Measurements from ENCODE around the gene TBC1D2B.

The TBC1D2B gene

DNA sequence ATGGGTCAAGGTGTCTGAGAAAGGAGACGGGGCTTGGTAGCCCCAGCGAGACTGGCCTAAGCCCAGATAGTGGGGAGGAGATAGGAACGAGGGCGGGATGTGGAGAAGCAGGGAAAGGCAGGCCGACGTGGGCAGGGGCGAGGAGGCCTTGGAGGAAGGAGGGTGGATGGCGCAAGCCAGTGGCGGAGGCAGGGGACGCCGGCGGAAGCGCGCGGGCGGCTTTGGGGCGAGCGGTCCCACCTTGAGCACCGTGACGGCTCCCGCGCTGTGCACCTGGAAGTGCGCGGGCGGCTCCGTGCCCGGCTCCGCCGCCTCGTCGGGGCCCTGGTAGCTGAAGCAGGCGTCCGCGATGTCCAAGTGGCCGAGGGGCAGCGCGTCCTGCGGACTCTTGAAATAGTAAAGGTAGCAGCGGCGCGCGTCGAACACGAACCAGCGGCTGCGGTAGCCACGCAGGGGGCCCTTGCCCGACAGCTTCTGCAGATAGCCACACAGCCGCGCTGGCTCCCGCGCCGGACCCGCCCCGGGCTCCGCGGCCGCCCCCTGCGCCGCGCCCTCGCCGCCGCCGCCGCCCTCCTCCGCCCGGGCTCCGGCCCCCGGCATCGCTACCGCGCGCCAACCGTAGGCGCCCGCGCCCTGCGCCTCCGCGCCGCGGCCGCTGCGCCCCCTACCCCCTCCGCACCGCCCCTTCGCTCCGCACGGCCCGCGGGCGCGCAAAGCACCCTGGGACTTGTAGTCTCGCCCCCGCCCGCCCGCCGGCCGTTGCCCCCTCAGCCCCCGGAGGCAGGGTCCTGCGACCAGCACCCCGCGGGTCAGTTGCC is at the start of gene TBC1D2B:
Gene TBC1D2B (minus strand): TSS at position 659 of the 818 bp plus-strand sequence. CDS start 59 bp downstream, at position 600.
- Mint-ChIP-seq H3K27me3 (no peaks in the 10 kb centered on the region), H3K36me3 (peaks cover 0 to 4% of the 10 kb centered on the region in 2 donors), H3K9me3 (no peaks in the 10 kb centered on the region), H3K4me3 (peak within 1 kb of the TSS; percentile 91 to 97), H3K27ac (peak within 1 kb of the TSS; percentile 87), H3K4me1 (peaks cover 20 to 33% of the 10 kb centered on the region in 2 donors)
- ATAC-seq (replicated peaks) (peak; percentile 82 to 89), DNase-seq (peak; percentile 29)

DNA sequence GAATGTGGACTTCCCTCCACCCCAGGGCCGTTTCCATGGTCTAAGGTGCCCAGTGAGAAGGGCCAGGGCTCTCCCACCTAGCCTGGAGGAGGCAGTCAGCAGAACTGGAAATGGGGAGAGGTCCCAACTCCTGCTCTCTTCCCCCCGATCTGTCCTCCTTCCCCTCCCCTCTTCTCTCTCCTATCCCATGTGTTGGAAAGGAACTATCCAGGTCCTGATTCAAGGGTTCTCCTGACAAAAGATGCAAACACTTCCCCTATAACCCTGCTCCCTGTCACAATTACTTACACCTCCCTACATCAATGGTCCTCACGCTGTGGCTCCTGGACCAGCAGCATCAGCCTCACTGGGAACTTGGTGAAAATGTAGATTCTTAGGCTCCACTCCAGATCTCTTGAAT is 47.8 kb upstream of the TBC1D2B start:
- H3K9me3 Mint-ChIP-seq, result no peaks in the 10 kb centered on the region
- DNase-seq, result no peak
- H3K27me3 Mint-ChIP-seq, result no peaks in the 10 kb centered on the region
- ATAC-seq (replicated peaks), result no peak
- H3K4me3 Mint-ChIP-seq, result no peak overlapping the region
- no peak overlapping the region for H3K27ac Mint-ChIP-seq
- no peaks in the 10 kb centered on the region for H3K36me3 Mint-ChIP-seq
- H3K4me1 Mint-ChIP-seq, result peaks cover 4% of the 10 kb centered on the region in 2 donors

DNA sequence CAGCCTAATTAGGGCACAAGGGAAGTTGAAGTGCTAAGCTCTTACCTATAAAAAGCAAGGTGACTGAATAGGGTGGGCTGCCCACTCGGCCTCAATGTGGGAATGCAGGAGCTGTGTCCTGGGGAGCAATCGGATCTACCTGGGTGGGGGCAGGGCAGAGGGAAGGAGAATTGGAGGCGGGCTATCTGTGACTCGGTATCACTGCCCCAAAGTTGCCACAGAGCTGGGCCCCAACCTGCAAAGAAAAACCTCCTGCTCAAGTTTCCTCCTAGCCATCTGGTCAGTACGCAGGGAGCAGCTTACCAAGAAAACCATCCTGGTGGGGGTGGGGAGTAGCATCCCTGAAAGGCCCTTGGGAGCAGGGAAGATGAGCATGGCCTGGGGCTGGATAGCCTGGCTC is 43.0 kb upstream of the TBC1D2B start:
- ATAC-seq (replicated peaks), result no peak
- no peak for DNase-seq
- Mint-ChIP-seq H3K36me3 (no peaks in the 10 kb centered on the region), H3K27ac (no peak overlapping the region), H3K9me3 (no peaks in the 10 kb centered on the region), H3K4me3 (no peak overlapping the region), H3K4me1 (no peaks in the 10 kb centered on the region), H3K27me3 (no peaks in the 10 kb centered on the region)

DNA sequence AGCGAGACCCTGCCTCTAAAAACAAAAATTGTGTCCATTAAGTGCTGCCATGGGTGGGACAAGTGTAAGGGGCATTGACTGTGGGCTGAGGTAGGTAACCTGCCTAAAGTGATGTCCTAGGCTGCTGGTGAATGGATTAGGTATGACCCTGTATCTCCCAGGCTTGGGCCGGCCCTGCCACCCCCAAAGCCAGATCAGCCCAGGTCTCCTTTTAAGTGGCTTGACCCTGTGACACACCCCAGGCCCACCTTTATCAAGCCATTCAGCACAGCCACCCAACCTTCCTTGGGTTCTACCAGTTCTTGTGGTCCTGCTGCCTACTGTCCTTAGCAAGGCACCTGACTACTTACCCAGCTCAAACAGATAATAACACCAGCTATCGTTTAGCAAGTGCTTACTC is 35.0 kb upstream of the TBC1D2B start:
- Mint-ChIP-seq H3K27ac (no peak overlapping the region), H3K4me1 (peaks cover 4 to 17% of the 10 kb centered on the region in 2 donors), H3K36me3 (no peaks in the 10 kb centered on the region)

DNA sequence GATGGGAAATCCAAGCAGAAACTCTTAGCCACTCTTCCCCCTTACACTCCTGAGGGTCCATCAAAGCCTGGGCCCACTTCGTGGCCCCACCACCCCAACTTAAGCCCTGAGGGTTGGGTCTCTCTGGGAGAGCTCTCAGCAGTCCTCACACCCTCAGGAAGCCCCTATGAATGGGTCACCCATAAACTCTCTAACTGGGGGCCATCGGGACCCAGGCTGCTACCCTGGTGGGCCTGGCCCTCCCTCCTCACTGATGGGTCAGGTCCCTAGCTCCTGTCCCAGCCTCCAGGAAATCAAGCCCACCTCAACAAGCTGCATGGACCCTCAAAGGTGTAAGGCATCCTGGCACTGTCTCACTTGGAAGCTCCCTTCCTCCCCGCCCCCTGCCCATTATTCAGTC is 34.3 kb upstream of the TBC1D2B start:
- ATAC-seq (replicated peaks), result no peak
- Mint-ChIP-seq H3K27me3 (no peaks in the 10 kb centered on the region), H3K4me3 (no peak overlapping the region), H3K36me3 (no peaks in the 10 kb centered on the region), H3K27ac (no peak overlapping the region), H3K4me1 (peaks cover 4 to 17% of the 10 kb centered on the region in 2 donors), H3K9me3 (no peaks in the 10 kb centered on the region)
- DNase-seq, result no peak

More for the DNA sequence above, 35.0 kb upstream of the TBC1D2B start:
- Mint-ChIP-seq H3K9me3 (no peaks in the 10 kb centered on the region), H3K4me3 (no peak overlapping the region), H3K27me3 (no peaks in the 10 kb centered on the region)
- no peak for DNase-seq
- ATAC-seq (replicated peaks), result no peak

DNA sequence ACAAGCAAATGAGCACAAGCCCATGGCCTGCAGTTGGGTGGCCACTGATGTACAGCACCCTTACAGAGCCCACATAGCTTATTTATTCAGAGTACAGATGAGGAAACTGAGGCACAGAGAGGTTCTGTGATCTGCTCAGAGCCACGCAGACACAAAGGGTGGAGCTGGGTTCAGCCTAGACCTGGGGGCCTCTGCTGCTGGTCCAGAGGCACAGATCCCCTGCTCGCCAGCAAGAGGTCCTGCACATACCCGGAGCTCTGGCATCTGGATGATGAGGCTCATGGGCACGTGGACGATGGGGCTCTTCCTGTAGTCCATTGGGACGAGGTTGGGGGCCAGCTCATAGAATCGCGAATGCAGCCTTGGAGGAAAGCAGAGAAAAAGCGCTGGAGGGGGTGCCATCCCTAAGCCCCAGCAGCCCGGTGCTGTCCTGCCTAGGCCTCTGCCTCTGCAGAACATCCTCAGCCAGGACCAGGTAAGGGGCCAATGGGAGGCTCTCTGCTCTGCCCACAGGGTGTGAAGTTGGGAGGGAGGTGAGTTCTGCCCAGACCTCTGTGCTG is 33.5 kb upstream of the TBC1D2B start:
- Mint-ChIP-seq H3K27ac (no peak overlapping the region), H3K4me3 (no peak overlapping the region), H3K9me3 (no peaks in the 10 kb centered on the region), H3K27me3 (no peaks in the 10 kb centered on the region), H3K4me1 (peaks cover 5 to 17% of the 10 kb centered on the region in 2 donors), H3K36me3 (no peaks in the 10 kb centered on the region)
- DNase-seq, result no peak
- ATAC-seq (replicated peaks), result no peak

DNA sequence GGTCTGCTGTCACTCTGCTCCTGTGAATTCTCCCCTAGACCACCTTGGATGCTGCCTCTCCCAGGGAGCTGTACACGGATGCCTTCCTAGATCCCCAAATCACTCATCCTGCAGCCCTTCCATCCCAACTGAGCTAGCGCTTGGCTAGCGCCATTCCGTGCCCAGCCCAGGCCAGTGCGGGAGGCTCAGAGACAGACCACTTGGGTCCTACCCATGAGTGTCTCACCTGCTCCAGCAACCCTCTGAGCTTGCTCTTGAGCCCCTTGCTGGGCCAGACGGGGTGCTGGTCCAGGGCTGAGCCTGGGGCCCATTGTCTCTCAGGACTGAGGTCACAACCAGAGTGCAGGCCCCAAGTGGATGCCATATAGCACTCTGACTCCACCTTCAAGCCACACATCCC is 32.6 kb upstream of the TBC1D2B start:
- H3K36me3 Mint-ChIP-seq, result no peaks in the 10 kb centered on the region
- H3K27ac Mint-ChIP-seq, result no peak overlapping the region
- H3K9me3 Mint-ChIP-seq, result no peaks in the 10 kb centered on the region
- ATAC-seq (replicated peaks) (no peak), DNase-seq (no peak)
- no peak overlapping the region for H3K4me3 Mint-ChIP-seq
- H3K27me3 Mint-ChIP-seq, result no peaks in the 10 kb centered on the region
- peaks cover 7 to 17% of the 10 kb centered on the region in 2 donors for H3K4me1 Mint-ChIP-seq

DNA sequence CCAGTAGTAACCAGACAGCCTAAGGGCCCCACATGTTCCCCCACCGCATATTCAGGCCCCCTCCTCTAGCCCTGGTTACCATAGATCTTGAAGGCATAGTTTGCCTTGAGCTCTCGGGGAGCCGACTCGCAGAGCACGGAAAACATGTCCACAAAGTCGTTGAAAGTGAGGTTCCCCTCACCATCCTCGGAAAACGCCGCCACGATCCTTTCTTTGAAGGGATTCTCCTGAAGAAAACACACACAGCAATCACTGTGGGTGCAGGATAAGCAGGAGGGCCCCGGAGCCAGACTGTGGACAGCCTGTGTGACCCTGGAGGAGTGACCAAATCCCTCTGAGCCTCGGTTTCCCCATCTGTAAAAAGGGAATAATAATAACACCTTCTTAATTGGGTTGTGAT is 31.6 kb upstream of the TBC1D2B start:
- Mint-ChIP-seq H3K27ac (no peak overlapping the region), H3K27me3 (no peaks in the 10 kb centered on the region), H3K4me3 (no peak overlapping the region), H3K36me3 (no peaks in the 10 kb centered on the region), H3K9me3 (no peaks in the 10 kb centered on the region), H3K4me1 (peaks cover 7 to 17% of the 10 kb centered on the region in 2 donors)
- no peak for ATAC-seq (replicated peaks)
- DNase-seq, result no peak

DNA sequence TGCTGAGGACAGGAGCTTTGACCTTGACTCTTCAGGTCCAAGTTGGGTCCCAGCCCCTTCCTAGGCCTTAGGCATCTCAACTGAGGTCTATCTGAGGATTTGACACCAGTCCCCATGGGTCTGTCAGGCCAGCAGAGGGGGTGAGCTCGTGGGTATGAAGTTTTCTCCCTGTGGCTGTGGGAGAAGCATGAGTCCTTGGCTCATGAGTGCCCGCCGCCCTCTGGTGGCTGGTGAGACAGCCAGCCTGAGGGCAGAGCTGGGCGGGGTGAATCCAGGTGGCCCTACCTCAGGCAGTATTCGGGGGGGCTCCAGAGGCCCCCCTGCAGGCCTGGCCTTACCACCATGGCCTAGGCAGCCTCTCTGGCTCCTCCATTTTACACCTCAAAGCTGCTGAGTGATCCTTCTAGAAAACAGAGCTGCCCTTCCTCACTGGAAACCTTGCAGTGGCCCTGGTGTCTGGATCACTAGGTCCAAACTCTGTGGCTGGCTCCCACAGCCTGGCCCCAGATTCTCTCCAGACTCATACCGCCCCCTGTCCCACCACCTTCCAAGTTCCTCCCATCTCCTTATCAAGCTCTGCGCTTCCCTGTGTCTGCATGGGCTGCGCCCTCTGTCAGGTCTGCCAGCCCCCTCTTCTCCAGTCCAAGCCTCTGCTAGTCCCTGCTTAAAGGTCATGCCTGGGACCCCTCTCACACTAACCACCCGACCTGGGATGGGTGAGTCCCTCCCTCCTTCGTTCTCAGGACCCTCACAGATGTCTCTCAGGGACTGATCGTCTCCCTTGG is 31.0 kb upstream of the TBC1D2B start:
- DNase-seq (peak; percentile 69), ATAC-seq (replicated peaks) (peak; percentile 91)
- Mint-ChIP-seq H3K36me3 (no peaks in the 10 kb centered on the region), H3K4me3 (no peak overlapping the region), H3K27ac (no peak overlapping the region), H3K9me3 (no peaks in the 10 kb centered on the region), H3K4me1 (peaks cover 7 to 17% of the 10 kb centered on the region in 2 donors), H3K27me3 (no peaks in the 10 kb centered on the region)

DNA sequence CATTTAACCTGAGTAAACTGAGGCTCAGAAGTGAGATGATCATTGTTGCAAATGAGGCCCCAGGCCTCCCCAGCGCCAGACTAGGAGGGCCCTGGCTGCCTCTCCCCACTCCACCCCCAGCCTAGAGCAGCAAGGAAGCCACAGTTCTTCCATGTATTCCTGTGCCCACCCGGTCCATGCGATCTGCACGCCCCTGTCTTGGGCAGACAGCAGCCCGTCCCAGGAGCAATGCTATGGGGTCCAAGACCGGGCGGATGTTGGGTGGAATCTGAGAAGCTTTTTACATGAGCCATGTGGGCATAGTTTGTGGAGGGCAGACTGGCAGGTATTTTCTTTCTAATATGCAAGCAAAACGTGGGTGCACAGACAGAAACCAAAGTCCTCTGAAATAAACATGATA is 30.0 kb upstream of the TBC1D2B start:
- ATAC-seq (replicated peaks) (no peak), DNase-seq (no peak)
- H3K27ac Mint-ChIP-seq, result no peak overlapping the region
- no peak overlapping the region for H3K4me3 Mint-ChIP-seq
- no peaks in the 10 kb centered on the region for H3K27me3 Mint-ChIP-seq
- H3K9me3 Mint-ChIP-seq, result no peaks in the 10 kb centered on the region
- H3K4me1 Mint-ChIP-seq, result peaks cover 4 to 15% of the 10 kb centered on the region in 2 donors
- no peaks in the 10 kb centered on the region for H3K36me3 Mint-ChIP-seq

DNA sequence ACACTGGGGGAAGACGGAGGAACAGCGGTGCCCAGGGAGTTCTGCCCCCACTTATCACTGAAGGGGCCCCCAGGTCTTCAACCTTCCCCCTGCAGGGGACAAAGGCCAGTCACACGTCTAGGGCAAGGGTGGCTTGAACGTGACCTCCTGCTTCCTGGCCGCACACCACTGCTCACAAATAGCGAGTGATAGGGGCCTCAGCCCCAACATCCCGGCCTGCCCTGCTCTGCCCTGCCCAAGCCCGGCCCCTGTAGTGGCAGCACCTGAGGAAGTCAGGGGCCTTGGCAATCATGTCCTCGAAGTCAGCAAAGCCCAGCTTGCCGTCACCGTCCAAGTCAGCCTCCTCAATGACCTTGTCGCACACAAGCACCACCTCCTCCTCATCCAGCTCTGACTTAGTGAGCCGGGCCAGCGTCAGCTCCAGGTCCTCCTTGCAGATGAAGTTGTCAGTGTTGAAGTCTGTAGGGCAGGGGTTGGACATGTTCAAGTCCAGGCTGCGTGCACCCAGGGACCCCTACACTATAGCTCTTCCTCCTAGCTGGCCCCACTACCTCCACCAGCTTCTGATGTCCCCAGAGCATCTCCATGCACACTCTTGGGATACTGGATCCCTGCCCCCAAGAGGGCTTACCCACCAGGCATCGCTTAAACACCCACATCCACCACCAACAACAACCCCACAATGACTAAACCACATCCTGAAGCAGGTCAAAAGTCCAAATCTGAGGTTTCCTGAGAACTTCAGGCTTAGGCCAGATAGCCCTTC is 28.1 kb upstream of the TBC1D2B start:
- H3K27me3 Mint-ChIP-seq, result no peaks in the 10 kb centered on the region
- no peak for ATAC-seq (replicated peaks)
- H3K4me3 Mint-ChIP-seq, result no peak overlapping the region
- no peak overlapping the region for H3K27ac Mint-ChIP-seq
- no peaks in the 10 kb centered on the region for H3K36me3 Mint-ChIP-seq
- no peak for DNase-seq
- H3K4me1 Mint-ChIP-seq, result peaks cover 4 to 15% of the 10 kb centered on the region in 2 donors
- H3K9me3 Mint-ChIP-seq, result no peaks in the 10 kb centered on the region

DNA sequence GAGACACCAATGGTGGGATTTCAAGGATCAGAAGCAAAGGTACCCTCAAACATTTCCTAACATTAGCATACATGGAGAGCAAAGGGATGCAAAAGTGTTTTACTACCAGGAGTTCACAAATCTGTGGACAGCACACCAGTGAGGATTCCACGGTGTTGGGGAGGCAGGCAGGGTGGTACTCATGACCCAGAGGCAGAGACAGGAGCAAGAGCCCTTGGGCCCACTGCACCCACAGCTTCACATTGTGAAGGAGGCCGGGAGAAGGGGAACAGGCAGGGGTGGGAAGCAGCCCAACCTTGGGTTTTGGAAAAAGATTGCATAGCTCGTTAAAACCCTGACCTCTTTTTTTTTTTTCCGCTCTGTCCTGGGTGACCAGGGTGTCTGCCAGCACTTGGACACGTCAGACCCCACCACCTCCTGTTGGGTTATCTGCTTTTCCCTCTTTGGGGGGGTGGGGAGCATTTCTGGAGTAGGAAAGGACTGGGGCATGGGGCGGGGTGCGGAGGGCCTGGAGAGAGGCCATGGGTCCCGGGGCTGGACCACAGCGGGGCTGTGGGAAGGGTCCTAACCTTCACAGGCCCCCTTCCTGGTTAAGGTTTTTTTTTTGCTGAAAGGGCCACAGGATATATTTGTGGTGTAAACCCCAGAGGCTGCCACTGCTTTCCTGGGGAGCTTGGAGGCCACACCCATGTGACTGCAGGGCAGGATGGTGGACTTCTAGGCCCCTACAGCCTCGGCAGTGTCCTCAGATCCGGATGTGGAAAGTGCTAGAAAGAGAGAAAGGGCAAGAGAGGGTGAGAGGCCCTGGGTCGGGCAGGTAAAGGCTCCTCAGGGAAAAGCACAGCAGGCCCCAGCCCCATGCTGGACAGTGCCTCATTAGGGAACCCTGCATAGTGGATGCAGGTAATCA is 27.3 kb upstream of the TBC1D2B start:
- H3K27ac Mint-ChIP-seq, result no peak overlapping the region
- H3K4me3 Mint-ChIP-seq, result no peak overlapping the region
- peaks cover 4 to 15% of the 10 kb centered on the region in 2 donors for H3K4me1 Mint-ChIP-seq
- no peaks in the 10 kb centered on the region for H3K27me3 Mint-ChIP-seq
- H3K9me3 Mint-ChIP-seq, result no peaks in the 10 kb centered on the region
- no peak for DNase-seq
- no peaks in the 10 kb centered on the region for H3K36me3 Mint-ChIP-seq
- ATAC-seq (replicated peaks), result no peak

DNA sequence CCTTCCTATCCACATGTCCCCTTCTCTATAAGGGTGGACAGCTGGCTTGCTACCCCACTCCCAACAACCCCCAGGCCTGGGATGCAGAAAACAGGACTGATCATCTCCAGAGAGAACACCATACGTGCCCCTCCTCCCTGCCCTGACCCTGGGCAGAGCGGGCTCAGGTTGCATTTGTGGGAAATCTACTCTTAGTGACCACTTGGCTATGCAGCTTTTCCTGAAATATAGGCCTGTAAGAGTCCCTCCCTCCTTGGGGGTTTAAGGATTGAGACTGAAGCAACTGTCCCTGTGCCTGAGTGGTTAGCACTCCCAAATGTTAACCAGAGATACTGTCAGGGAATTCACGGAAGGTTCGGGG is 26.6 kb upstream of the TBC1D2B start:
- Mint-ChIP-seq H3K36me3 (no peaks in the 10 kb centered on the region), H3K27me3 (no peaks in the 10 kb centered on the region), H3K4me1 (peaks cover 4 to 15% of the 10 kb centered on the region in 2 donors)

More for the DNA sequence above, 26.6 kb upstream of the TBC1D2B start:
- H3K4me3 Mint-ChIP-seq, result no peak overlapping the region
- no peak overlapping the region for H3K27ac Mint-ChIP-seq
- ATAC-seq (replicated peaks), result no peak
- no peak for DNase-seq
- H3K9me3 Mint-ChIP-seq, result no peaks in the 10 kb centered on the region
